GM21367 (cell line): ENCODE results near the gene FUT1.
"Not testable (repeated sequence)": the region's sequence is repeated elsewhere in the genome, so short reads cannot be mapped to it uniquely, and the experiment has no call there.

ENCODE experiments used
- ATAC-seq: cut with Tn5 transposase; IDR thresholded peaks from one replicate; pipeline ENCODE4 v1.9.1; 2021; ENCODE audit not compliant: unreplicated experiment

FUT1 gene

GRCh38 chr19:48718711-48719231, 33.7 kb downstream of the FUT1 start:
- no peak for ATAC-seq

DNA sequence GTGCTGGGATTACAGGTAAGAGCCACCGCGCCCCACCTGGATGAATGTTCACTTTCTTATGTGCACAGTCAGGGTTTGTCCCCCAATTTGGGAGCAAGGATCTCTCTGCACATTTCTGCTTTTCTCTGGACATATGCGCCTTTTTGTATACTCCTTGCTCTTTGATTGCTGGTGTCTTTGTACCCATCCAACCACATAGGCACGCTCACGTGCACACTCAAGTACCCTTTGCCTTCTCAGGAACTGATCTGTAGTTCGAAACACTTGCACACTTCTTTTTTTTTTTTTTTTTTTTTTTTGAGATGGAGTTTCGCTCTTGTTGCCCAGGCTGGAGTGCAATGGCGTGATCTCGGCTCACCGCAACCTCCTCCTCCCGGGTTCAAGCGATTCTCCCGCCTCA, 34.3 kb downstream of the FUT1 start:
- not testable (repeated sequence) for ATAC-seq

- ATAC-seq = no peak
Observed at GRCh38 chr19:48716562-48717291, 35.7 kb downstream of the FUT1 start.

DNA sequence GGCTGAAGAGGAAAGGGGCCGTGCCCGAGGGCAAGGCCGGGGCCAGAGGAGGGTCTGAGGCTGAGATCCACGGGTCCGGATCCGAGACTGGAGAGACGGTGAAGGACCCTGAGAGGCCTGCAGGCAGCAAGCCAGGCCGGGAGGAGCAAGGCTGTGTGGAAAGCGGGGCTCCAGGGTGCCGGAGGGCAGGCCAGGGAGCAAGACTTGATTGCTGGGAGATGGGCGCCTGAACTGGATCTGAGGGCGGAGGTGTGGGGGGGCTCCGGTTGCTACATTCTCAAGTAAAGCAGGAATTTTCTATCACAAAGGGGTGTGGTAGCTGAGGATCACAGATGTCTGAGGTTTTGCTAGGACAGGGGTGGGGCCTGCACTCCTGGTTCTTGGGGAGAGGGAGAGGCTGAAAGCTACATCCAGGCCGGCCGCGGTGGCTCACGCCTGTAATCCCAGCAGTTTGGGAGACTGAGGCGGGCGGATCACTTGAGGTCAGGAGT, 36.7 kb downstream of the FUT1 start:
- no peak for ATAC-seq

DNA sequence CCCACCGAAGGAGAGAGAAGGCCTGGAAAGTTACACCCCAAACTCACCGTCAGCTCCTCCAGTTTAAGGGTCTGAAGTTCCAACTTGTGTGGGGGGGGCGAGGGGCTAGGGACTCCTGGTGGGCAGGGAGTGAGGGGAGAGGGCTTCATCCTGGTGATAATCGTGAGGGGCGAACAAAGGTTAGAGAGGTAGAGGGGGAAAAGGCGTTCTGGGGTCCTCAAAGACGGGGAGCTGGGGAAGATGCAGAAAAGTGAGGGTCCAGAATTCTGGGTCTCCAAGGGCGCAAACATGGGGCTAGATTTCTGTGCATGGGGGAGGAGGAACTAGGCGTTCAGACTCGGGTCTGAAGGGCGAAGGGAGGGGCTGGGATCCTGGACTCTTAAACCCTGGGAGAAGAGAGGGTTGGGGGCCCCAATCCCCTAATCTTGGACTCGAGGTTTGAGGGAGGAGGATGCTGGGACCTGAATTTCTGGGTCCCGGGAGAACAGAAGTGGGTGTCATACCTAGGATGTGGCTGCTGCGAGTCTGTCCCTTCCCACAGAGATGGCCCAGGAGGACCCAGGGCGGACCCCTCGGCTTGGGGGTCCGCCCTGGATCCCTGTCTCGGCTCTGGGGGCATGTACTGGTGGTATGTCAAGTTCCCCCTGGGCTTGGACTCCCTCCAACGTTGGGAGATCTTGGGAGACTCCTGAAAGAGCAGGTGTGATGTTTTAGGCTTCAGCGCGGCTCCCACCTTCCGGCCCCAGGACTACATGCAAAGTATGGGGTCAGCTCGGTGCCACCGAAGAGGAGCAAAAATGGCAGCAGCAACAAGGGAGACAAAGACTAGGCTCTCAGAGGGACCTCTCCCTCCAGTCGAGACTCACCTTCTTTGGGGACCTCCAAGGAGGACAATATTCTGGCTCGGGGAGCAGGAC, 37.4 kb downstream of the FUT1 start:
- ATAC-seq = no peak

GRCh38 chr19:48713864-48714755, 38.3 kb downstream of the FUT1 start:
- peak; percentile 80 for ATAC-seq

DNA sequence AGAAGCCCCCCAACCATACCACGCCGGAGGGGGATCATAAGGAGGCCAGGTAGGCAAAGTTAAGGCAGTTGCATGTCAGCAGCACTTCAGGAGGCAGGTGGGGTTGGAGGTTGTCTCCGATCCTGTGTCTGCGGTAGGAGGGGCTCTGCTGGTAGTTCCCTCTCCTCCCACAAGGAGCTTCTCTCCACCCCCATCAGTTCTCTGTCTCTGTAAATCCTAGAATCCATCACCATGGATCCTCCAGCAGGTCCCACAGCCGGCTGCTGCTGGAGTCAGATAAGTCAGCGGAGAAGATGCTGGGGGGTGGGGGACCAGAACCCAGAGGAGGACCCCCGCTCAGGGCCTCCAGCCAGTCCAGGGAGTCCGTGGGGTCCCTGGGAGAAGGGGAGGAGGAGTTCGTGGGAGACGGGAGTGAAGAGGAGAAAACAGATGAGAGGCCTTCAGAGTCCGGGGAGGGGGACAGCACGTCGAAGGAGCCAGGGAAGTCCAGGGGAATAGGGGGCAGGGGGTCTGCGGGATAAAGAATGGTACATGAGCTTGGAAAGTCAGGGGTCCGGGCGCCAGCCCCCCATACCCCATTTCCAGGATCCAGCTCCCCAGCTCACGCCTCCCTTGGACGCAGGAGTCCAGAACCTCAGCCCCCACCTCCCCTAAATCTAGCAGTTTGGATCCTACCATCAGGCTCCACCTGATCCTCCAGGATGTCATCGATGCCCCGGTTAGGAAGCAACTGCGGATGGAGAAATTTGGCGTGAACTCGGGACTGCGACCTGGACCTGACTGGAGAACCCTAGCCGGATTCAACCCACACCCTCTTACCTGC, 39.2 kb downstream of the FUT1 start:
- no peak for ATAC-seq

DNA sequence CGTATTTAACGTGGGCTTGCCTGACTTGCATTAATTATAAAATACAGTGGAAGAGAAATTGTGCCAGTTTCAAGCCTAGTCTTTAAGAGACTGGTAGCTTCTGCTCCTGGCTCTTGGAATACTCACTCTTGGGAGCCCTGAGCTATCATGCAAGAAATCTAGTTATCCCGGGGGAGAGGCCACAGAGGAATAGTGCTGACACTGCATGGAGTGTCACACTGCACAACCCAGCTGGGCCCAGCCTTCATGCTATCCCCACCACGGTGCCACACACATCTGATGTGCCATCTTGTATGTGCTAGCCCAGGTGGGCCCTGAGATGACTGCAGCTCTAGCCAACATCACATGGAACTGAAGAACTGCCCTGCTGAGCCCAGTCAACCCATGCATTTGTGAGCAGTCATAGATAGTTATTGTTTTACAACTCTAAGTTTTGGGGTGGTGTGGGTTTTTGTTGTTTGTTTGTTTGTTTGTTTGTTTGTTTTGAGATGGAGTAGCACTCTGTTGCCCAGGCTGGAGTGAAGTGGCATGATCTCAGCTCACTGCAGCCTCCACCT, 41.3 kb downstream of the FUT1 start:
- ATAC-seq = no peak

- ATAC-seq = no peak
Observed at GRCh38 chr19:48708471-48708870, 44.0 kb downstream of the FUT1 start.

DNA sequence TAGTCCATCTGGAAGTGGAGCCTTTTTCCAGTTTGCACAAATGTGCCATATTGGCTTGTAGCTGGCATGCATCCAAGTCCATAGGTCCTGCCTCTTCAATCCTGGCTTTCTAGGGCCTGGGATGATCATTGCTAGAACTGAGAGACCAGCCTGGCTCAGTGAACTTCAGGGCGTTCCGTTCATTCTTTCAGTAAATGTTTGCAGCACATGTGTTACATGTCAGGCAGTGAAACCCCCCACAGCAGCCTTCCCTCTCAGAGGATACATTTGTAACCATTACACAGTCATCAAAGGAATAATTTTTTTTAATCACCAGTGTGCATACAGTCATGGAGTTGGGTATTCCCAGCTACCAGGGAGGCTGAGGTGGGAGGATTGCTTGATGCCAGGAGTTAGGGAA, 47.0 kb downstream of the FUT1 start:
- ATAC-seq = no peak

DNA sequence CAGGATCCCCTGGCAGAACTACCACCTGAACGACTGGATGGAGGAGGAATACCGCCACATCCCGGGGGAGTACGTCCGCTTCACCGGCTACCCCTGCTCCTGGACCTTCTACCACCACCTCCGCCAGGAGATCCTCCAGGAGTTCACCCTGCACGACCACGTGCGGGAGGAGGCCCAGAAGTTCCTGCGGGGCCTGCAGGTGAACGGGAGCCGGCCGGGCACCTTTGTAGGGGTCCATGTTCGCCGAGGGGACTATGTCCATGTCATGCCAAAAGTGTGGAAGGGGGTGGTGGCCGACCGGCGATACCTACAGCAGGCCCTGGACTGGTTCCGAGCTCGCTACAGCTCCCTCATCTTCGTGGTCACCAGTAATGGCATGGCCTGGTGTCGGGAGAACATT, 49.1 kb downstream of the FUT1 start:
- ATAC-seq = no peak

GRCh38 chr19:48702701-48703100, 49.7 kb downstream of the FUT1 start:
- no peak for ATAC-seq

GRCh38 chr19:48698046-48698445, 54.4 kb downstream of the FUT1 start:
- ATAC-seq = no peak
